ENCODE results near the gene NAA25. TPM values are rescaled to one million over a fixed set of nuclear protein-coding genes. Genes with fewer than 3 reads are reported as not detected.

NAA25 gene
- total and polyA plus RNA-seq, 8 donors = 2.3 to 72.6 (median 11.3) TPM

DNA sequence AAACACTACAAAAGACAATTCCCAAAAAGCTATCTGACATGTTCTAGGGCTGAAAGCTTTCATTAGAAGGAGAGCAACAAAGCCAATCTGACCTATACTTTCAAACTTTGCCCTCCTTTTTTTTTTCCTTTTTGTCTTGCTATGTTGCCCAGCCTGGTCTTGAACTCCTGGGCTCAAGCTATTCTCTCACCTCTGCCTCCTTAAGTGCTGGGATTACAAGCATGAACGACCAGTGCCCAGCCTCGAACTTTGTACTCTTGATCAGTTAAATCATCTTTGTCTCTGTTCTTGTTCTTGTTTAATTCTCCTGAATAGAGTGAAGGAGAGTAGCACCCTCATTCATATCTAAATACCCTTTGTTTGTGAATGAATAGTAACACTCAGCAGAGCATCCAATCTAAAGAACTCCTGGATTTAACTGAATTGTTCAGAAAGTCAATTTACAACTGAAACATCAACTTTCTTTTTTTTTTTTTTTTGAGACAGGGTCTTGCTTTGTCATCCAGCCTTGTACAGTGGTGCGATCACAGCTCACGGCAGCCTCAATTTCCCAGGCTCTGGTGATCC lies 73.3 kb downstream of the NAA25 start:
- intact Hi-C loops (cut with DNase I; ENCODE audit: low total_unique reads) = no loop called here
- Histone ChIP-seq H3K4me1 (no peaks in the 10 kb centered on the region), H3K27ac (no peak overlapping the region), H3K36me3 (peaks cover 38 to 100% (median 99%) of the 10 kb centered on the region in 4 donors), H3K27me3 (no peaks in the 10 kb centered on the region), H3K4me3 (no peak overlapping the region), H3K9me3 (no peaks in the 10 kb centered on the region)
- 85 to 87% (median 86%) methylated on average over 4 of the region's 4 CpGs for WGBS, 5 donors
- no peak for DNase-seq
- TF ChIP-seq POLR2A (IDR thresholded peaks at IDR 0.05) = no peak
- TF ChIP-seq, protein P1, sequence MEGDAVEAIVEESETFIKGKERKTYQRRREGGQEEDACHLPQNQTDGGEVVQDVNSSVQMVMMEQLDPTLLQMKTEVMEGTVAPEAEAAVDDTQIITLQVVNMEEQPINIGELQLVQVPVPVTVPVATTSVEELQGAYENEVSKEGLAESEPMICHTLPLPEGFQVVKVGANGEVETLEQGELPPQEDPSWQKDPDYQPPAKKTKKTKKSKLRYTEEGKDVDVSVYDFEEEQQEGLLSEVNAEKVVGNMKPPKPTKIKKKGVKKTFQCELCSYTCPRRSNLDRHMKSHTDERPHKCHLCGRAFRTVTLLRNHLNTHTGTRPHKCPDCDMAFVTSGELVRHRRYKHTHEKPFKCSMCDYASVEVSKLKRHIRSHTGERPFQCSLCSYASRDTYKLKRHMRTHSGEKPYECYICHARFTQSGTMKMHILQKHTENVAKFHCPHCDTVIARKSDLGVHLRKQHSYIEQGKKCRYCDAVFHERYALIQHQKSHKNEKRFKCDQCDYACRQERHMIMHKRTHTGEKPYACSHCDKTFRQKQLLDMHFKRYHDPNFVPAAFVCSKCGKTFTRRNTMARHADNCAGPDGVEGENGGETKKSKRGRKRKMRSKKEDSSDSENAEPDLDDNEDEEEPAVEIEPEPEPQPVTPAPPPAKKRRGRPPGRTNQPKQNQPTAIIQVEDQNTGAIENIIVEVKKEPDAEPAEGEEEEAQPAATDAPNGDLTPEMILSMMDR (IDR thresholded peaks at IDR 0.05) = no peak
- TF ChIP-seq EP300 (IDR thresholded peaks at IDR 0.05) = no peak
- TF ChIP-seq POLR2AphosphoS5 (IDR thresholded peaks at IDR 0.05) = no peak

DNA sequence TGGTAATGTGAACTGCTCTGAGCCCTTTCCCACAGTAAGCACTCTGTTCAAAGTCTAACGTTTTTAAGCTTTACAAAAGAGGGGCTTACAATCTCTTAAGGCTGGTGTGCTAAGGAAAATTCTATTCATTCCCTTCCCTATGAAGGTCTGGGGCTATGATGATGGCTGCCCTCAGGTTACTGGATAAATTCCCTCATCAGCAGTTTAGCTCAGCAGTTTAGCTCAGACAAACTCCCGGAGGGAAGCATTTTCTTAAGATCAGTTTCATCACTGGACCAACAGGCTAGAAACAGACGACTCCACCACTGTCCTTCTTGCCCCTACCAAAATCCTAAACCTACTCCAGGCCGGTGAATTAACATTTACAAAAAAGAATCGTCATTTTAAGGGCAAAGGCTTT lies 76.3 kb downstream of the NAA25 start:
- DNase-seq = no peak
- H3K9me3 ChIP-seq = no peaks in the 10 kb centered on the region
- TF ChIP-seq POLR2A (IDR thresholded peaks at IDR 0.05) (no peak), POLR2AphosphoS5 (IDR thresholded peaks at IDR 0.05) (no peak)
- 87 to 91% (median 91%) methylated on average over 5 of the region's 5 CpGs for WGBS, 5 donors
- no peaks in the 10 kb centered on the region for H3K27me3 ChIP-seq
- intact Hi-C loops (cut with DNase I; ENCODE audit: low total_unique reads) = no loop called here
- H3K27ac ChIP-seq = no peak overlapping the region
- peaks cover 37 to 96% (median 92%) of the 10 kb centered on the region in 4 donors for H3K36me3 ChIP-seq
- no peak overlapping the region for H3K4me3 ChIP-seq
- peaks cover 0 to 4% (median 2%) of the 10 kb centered on the region in 4 donors for H3K4me1 ChIP-seq

DNA sequence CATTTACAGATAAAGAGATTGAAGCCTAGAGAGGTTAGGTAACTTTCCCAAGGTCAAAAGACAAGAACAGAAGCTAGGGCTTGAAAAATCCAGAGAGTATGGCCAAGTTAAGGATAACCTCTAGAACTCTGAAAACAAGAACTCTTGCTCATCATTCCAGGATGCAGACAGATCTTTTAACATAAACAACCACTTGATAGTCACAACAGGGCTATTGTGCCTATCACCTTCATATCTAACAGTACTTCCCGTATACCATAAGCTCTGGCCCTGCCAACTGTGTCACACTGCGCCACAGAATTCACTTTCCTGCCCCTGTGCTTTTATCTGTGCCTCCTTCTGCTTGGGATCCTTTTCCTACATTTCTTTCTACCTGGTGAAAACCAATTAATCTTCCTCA lies 77.1 kb downstream of the NAA25 start:
- Histone ChIP-seq H3K27me3 (no peaks in the 10 kb centered on the region), H3K4me1 (peaks cover 0 to 13% (median 6%) of the 10 kb centered on the region in 4 donors), H3K36me3 (peaks cover 37 to 89% (median 84%) of the 10 kb centered on the region in 4 donors), H3K9me3 (no peaks in the 10 kb centered on the region), H3K27ac (no peak overlapping the region), H3K4me3 (no peak overlapping the region)
- no peak for DNase-seq
- 47 to 79% (median 56%) methylated on average over 2 of the region's 2 CpGs for WGBS, 5 donors
- TF ChIP-seq, protein P1 (IDR thresholded peaks at IDR 0.05) = no peak
- TF ChIP-seq EP300 (IDR thresholded peaks at IDR 0.05) = no peak
- no peak for TF ChIP-seq POLR2AphosphoS5 (IDR thresholded peaks at IDR 0.05)
- TF ChIP-seq POLR2A (IDR thresholded peaks at IDR 0.05) = no peak
- intact Hi-C loops (cut with DNase I; ENCODE audit: low total_unique reads) = no loop called here

DNA sequence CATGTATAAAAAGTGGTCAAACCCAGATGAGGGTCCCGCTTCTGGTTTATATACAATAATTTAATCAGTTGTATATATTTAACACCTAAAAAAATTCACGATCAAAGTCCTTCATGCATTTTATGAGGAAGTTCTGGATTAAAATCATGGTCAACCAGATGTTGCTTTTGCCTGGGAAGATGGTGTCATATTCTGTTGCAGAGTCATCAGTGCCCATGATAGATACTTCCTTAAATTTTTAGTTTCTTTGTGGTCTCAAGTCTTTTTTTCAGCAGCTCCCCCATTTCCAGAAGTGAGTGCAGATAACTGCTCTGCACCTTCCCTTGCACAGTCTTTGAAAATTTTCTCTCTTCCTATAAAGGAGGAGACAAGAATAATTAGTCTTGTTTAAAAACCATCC lies 79.3 kb downstream of the NAA25 start:
- no peak for DNase-seq
- intact Hi-C loops (cut with DNase I; ENCODE audit: low total_unique reads) = no loop called here
- Histone ChIP-seq H3K27me3 (no peaks in the 10 kb centered on the region), H3K36me3 (peaks cover 37 to 79% (median 71%) of the 10 kb centered on the region in 4 donors), H3K4me3 (no peak overlapping the region), H3K27ac (no peak overlapping the region), H3K4me1 (peaks cover 0 to 20% (median 7%) of the 10 kb centered on the region in 4 donors), H3K9me3 (no peaks in the 10 kb centered on the region)
- TF ChIP-seq EP300 (IDR thresholded peaks at IDR 0.05) (no peak), POLR2AphosphoS5 (IDR thresholded peaks at IDR 0.05) (no peak), POLR2A (IDR thresholded peaks at IDR 0.05) (no peak)
- TF ChIP-seq, protein P1 (IDR thresholded peaks at IDR 0.05) = no peak
- 89 to 95% (median 93%) methylated on average over 2 of the region's 2 CpGs for WGBS, 5 donors

DNA sequence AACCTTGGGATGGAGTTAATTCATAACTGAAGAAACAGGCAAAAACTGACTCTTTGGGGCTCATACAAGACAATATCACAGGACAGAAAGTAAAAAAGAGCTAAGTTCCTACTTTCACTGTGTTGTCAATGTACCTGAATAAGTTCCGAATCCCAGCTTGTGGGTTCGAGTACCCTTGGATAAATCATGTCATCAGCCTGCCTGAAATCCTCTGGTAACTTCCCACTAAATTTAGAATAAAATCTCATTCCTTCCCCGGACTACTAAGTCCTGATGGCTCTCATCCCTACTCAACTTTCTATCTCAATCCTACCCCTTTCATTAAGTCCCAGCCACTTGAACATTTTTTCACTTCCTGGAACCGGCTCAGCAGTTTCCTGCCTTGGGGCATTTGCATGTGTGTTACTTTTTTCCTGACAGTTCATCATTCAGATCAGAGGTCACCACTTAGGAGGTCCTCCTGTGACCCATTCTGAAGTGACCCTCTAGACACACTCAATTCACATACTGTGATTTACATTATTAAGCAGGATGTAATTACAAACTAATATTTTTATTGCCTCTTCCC lies 82.7 kb downstream of the NAA25 start:
- no peak for TF ChIP-seq POLR2A (IDR thresholded peaks at IDR 0.05)
- TF ChIP-seq, protein P1 (IDR thresholded peaks at IDR 0.05) = no peak
- TF ChIP-seq POLR2AphosphoS5 (IDR thresholded peaks at IDR 0.05) = no peak
- no peak for TF ChIP-seq EP300 (IDR thresholded peaks at IDR 0.05)
- H3K27ac ChIP-seq = no peak overlapping the region

More for the DNA sequence above, 82.7 kb downstream of the NAA25 start:
- Histone ChIP-seq H3K9me3 (no peaks in the 10 kb centered on the region), H3K27me3 (no peaks in the 10 kb centered on the region), H3K4me3 (no peak overlapping the region), H3K36me3 (peaks cover 25 to 79% (median 70%) of the 10 kb centered on the region in 4 donors), H3K4me1 (peaks cover 0 to 20% (median 10%) of the 10 kb centered on the region in 4 donors)
- no peak for DNase-seq
- intact Hi-C loops (cut with DNase I; ENCODE audit: low total_unique reads) = no loop called here
- WGBS, 5 donors = 74 to 82% (median 77%) methylated on average over 4 of the region's 4 CpGs
